Measurements from ENCODE around the gene PLCH1. TPM values are rescaled to one million over a fixed set of nuclear protein-coding genes. Genes with fewer than 3 reads are reported as not detected.

The PLCH1 gene
- total RNA-seq, 1 donor from 2014 or later = not detected

GRCh38 chr3:155656466-155656865 is 88.4 kb downstream of the PLCH1 start:
- no peak for DNase-seq (ENCODE audit: extremely low spot score, unreplicated experiment)
- no peaks in the 10 kb centered on the region for H3K36me3 Mint-ChIP-seq (ENCODE audit: unreplicated experiment)
- no peak for TF ChIP-seq CTCF (IDR thresholded peaks at IDR 0.05)
- H3K27ac Mint-ChIP-seq (ENCODE audit: unreplicated experiment) = no peak overlapping the region
- H3K9me3 Mint-ChIP-seq (ENCODE audit: unreplicated experiment) = no peaks in the 10 kb centered on the region
- H3K4me3 Mint-ChIP-seq (ENCODE audit: unreplicated experiment) = no peak overlapping the region
- H3K27me3 Mint-ChIP-seq (ENCODE audit: unreplicated experiment) = no peaks in the 10 kb centered on the region
- no peaks in the 10 kb centered on the region for H3K4me1 Mint-ChIP-seq (ENCODE audit: unreplicated experiment)

- no peak for DNase-seq (ENCODE audit: extremely low spot score, unreplicated experiment)
- no peaks in the 10 kb centered on the region for H3K27me3 Mint-ChIP-seq (ENCODE audit: unreplicated experiment)
- no peak overlapping the region for H3K27ac Mint-ChIP-seq (ENCODE audit: unreplicated experiment)
- no peaks in the 10 kb centered on the region for H3K36me3 Mint-ChIP-seq (ENCODE audit: unreplicated experiment)
- no peak for TF ChIP-seq CTCF (IDR thresholded peaks at IDR 0.05)
- H3K4me1 Mint-ChIP-seq (ENCODE audit: unreplicated experiment) = no peaks in the 10 kb centered on the region
- H3K9me3 Mint-ChIP-seq (ENCODE audit: unreplicated experiment) = no peaks in the 10 kb centered on the region
- H3K4me3 Mint-ChIP-seq (ENCODE audit: unreplicated experiment) = no peak overlapping the region
Observed at GRCh38 chr3:155651489-155652218, 93.2 kb downstream of the PLCH1 start.

DNA sequence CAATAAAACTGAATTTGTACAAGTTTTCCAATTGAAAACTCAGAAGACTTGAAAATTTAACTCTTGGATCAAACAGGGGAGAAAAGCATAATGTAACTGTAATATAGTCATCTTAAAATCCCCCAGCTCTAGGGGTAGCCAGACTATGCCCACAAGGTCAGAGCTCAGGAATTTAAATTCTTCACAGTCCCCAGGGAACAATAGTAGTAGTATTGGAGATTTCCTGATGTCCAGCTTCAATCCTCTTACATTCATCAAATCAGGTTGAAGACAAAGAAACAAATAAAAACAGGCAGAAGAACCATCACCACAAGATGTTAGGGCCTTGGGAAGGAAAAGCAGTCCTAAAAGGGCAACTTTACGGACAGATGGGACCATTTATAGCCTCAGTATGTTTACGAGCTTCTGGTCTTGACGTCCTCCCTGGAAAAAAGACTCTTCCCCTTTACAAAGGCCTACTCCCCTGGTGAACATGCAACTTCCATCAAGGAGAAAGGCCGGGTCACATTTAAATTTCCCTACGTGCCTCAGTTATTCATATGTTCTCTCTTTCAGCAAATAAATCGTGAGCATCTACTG is 96.8 kb downstream of the PLCH1 start:
- no peak for DNase-seq (ENCODE audit: extremely low spot score, unreplicated experiment)
- no peaks in the 10 kb centered on the region for H3K27me3 Mint-ChIP-seq (ENCODE audit: unreplicated experiment)
- no peaks in the 10 kb centered on the region for H3K4me1 Mint-ChIP-seq (ENCODE audit: unreplicated experiment)
- TF ChIP-seq CTCF (IDR thresholded peaks at IDR 0.05) = no peak
- H3K4me3 Mint-ChIP-seq (ENCODE audit: unreplicated experiment) = no peak overlapping the region
- H3K9me3 Mint-ChIP-seq (ENCODE audit: unreplicated experiment) = no peaks in the 10 kb centered on the region
- H3K27ac Mint-ChIP-seq (ENCODE audit: unreplicated experiment) = no peak overlapping the region
- no peaks in the 10 kb centered on the region for H3K36me3 Mint-ChIP-seq (ENCODE audit: unreplicated experiment)

DNA sequence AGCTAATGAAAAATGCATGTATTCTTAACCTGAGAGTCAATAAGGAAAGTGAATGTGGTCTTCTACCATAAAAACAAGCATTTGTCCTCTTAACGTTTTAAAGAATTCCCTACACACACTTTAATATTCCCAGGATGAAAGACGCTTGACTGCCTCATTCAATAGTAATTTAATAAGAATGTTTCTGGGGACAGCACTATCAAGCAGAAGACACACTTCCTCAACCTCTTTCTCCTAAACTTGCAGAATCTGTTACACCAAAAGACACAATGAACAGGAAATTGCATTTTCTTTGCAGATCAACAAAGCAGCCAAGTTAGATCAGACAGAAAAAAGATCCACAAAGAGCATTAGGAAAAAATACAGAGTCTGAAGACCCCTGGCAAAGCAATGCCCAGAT is 97.7 kb downstream of the PLCH1 start:
- no peaks in the 10 kb centered on the region for H3K36me3 Mint-ChIP-seq (ENCODE audit: unreplicated experiment)
- TF ChIP-seq CTCF (IDR thresholded peaks at IDR 0.05) = no peak
- H3K27ac Mint-ChIP-seq (ENCODE audit: unreplicated experiment) = no peak overlapping the region
- no peaks in the 10 kb centered on the region for H3K27me3 Mint-ChIP-seq (ENCODE audit: unreplicated experiment)
- no peak for DNase-seq (ENCODE audit: extremely low spot score, unreplicated experiment)
- H3K4me1 Mint-ChIP-seq (ENCODE audit: unreplicated experiment) = no peaks in the 10 kb centered on the region
- no peak overlapping the region for H3K4me3 Mint-ChIP-seq (ENCODE audit: unreplicated experiment)
- H3K9me3 Mint-ChIP-seq (ENCODE audit: unreplicated experiment) = no peaks in the 10 kb centered on the region

GRCh38 chr3:155646669-155647068 is 98.2 kb downstream of the PLCH1 start:
- DNase-seq (ENCODE audit: extremely low spot score, unreplicated experiment) = no peak
- no peaks in the 10 kb centered on the region for H3K4me1 Mint-ChIP-seq (ENCODE audit: unreplicated experiment)
- H3K9me3 Mint-ChIP-seq (ENCODE audit: unreplicated experiment) = no peaks in the 10 kb centered on the region
- no peak overlapping the region for H3K4me3 Mint-ChIP-seq (ENCODE audit: unreplicated experiment)
- no peak overlapping the region for H3K27ac Mint-ChIP-seq (ENCODE audit: unreplicated experiment)
- H3K27me3 Mint-ChIP-seq (ENCODE audit: unreplicated experiment) = no peaks in the 10 kb centered on the region
- H3K36me3 Mint-ChIP-seq (ENCODE audit: unreplicated experiment) = no peaks in the 10 kb centered on the region
- no peak for TF ChIP-seq CTCF (IDR thresholded peaks at IDR 0.05)

Data from osteocyte (in vitro differentiated cells).